RPMI7951 (cell line): ENCODE data around the gene CLRN3. TPM values are rescaled to one million over a fixed set of nuclear protein-coding genes. Genes with fewer than 3 reads are reported as not detected.
A peak's percentile ranks its signal among the peaks of the same experiment; 100 is the strongest.

Experiments
- DNase-seq: peaks from one replicate; pipeline ENCODE4 v3.0.0-alpha.2; 2012; ENCODE audit warnings: low read depth
- total RNA-seq: library from RNA; depleted of rRNA; stranded (reverse); fragments of >200 nt; shearing (Covaris generic); gene quantifications from 2 replicates; pipeline ENCODE4 v1.2.3, GENCODE V29; 2014; rRNA removed

Gene CLRN3, protein sequence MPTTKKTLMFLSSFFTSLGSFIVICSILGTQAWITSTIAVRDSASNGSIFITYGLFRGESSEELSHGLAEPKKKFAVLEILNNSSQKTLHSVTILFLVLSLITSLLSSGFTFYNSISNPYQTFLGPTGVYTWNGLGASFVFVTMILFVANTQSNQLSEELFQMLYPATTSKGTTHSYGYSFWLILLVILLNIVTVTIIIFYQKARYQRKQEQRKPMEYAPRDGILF
- not detected in 2 replicates for total RNA-seq

DNA sequence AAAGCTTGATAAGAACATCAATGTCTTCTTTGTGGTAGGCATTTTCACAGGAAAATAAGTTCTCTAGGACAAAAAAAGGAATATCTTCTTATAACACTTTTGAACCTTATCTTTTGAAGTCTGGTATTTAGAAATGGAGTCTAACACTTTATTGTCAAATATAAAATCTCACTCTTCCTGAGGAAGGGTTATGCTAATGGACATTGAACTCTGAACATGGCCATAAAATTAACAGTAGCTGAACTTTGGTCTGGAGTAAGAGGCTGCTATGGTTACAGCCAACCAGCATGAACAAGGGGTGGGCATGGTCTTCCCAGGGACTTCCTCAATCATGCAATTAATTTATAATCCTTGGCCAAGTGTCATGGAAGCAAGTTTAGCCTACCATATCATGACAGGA is at the start of gene CLRN3:
Gene CLRN3, minus strand, starts transcription at position 199 of the 400 bp plus-strand sequence. Its CDS starts 157 bp downstream, at position 42.
- DNase-seq = no peak

DNA sequence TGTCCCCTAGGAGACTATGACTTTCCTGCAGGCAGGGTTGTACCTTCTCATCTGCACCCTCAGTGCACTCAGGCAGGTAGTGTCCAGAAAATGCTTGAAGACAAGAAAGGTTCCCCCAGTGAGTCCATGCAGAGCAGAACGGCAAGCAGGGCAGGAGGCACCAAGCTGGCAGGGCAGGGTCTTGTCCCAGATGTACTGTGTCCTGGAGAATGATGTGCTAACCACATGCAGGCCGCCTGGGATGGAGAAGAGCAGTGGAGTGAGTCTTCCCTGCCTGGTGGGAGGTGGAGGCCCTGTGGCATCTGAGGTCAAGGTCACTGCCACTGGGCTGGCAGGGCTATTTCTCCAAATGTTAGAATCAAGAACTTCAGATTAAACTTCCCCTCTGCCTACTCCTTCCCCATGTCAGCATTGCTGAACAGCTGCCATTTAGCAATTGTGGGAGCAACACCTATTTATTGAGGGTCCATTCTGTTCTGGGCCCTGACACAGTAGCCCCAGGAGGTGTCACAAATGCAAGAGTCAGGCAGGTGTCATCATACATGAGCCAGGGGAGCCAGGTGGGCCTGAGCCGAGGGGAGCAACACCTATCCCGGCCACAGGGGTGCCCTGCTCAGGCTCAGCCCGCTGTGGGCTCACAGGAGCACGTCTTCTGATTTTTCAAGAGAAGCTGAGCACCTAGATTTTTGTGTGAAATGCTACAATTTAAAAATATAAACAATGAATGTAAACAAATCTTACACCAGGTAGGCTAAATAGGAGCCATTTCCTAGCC is 48.3 kb upstream of the CLRN3 start:
- no peak for DNase-seq

DNA sequence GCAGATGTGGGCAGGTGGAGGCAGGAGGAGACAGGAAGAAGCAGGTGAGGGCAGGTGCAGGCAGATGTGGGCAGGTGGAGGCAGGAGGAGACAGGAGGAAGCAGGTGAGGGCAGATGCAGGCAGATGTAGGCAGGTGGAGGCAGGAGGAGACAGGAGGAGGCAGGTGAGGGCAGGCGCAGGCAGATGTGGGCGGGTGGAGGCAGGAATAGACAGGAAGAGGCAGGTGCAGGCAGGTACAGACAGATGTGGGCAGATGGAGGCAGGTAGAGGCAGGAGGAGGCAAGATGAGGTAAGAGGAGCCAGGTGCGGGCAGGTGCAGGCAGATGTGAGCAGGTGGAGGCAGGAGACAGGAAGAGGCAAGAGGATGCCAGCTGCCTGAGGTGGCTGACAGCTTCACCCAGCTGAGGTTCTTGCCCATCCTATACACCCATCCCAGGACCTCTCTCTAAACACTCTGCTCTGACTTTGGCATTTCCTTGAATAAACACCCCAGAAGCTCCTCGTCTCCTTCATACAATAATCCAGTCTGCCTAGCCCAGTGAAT is 47.1 kb upstream of the CLRN3 start:
- DNase-seq = no peak

DNA sequence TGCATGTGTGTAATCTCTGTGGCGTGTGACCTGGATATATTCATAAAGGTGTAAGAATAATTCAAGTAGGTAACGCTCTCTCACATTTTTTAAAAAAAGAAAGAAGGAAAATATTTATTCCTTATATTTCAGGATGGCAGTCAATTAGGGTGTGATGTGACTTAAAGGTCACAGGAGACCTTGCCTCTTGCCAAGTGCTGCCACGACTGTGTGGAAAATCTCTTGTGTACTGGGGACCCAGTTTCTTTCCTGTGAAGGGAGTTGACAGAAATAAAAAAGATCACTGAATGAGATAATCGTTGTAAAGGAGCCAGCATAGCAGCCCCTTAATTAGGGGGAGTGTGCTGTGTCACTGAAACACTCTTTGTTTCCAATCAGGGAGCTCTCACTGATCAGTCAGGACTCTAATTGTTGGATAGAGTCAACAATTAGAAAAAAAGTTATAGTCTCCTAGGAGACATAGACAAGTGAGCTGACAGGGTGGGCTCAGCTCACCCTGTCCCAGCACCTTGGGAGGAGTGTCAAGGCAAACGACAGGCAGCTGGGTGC is 45.2 kb upstream of the CLRN3 start:
- DNase-seq = no peak

DNA sequence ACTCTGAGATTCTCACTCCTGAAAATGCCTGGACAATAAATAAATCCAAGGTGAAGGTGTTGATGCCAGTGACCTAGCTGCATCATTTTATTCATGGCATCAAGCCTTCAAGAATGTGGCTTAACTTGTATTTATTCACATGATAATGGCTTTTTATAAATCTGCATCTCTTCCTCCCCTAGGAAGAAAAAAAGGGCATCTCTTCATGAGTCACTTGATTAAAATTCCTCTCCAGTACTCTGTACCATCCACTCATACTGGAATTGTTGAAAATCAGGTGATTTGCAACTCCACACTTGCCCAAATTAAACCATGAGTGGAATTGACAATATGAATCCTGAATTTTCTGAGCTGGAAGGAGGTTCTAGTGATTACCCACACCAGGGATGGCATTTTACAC is 44.3 kb upstream of the CLRN3 start:
- DNase-seq = no peak

DNA sequence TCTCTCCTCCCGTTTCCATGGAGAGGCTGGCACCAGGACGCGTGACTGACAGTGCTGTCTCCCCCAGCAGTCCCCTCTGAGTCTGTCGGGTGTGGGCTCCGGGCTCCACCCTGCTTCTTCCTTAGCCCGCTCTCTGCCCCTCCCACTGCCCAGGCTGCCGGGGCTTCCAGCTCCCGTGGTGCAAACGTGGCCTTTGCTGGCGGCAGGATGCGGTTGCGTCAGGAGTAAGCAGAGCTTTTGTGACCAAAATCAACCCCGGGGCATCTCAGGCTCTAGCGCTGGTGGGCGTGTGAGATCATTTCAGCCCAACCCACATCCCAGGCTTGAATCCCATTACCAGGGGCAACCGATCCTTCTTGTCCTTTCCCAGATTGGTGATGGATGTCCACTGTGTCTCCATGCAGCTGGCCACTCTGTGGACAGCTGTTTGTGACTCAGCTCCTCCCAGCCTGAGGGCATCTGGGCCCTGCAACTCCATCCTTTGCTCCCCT is 42.4 kb upstream of the CLRN3 start:
- DNase-seq = peak; percentile 100

DNA sequence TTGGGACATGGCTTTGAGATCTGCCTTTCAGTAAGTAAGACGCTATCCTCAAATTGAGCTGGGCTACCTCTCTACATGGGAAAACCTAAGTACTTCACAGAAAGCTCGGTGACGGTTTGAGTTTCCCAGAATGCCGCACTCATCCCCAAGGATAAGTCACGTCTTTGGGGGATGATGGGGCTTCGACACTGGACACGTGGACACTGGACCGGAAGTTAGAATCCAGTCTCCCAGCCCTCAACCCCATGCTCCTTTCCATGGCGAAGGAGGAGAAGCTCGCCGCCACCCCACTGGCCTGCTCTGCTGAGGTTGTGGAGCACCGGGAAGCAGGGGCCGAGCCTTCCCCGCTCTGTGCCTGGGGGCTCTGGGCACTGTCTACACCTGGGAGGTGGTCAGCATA is 41.6 kb upstream of the CLRN3 start:
- DNase-seq = no peak

DNA sequence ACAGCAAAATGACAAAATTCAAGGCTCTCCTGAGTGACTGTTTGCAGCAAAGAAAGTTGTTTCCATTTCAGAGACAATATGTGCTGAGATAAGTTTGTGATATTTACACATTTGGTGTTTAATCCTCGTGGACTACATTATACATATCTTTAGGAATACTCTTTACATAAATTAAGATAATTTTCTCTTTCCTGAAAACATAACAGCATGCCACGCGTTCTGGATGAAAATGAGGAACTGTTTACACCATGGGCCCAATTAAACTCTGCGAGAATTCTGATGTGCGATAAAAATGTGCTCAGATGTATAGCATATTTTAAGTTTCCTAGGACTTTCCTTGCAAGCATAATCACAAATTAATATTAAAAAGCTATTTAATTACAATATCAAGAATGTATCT is 40.5 kb upstream of the CLRN3 start:
- DNase-seq = no peak

DNA sequence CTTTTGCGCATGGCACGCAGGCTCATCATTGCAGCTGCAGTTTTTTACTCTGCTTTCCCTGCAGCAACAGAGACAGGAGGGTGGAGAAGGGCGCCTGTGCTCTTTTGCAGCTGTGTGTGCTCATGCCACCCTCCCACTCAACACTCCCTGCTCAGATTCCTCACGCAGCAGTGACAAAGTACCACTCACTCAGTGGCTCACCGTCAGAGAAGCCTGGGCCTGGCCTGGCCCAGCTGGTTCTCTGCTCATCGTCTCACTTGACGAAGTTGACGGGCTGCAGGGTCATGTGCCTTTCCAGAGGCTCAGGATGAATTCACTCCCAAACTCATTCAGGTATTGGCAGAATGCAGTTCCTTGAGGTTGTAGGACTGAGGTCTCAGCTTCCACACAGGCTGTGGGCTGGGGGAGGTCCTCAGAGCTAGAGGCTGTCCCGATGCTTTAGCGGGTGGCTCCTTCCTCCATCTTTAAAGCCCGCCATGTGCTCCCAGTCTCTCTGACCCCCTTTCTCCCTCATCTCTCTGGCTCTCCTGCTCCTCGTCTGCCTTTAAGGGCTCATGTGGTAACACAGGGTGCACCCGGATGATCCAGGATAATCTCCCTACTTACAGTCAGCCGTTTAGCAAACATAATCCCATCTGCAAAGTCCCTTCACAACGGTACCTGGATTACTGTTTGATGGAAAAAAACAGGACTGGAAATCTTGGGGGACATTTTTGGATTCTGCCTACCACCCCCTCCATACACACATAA is 40.0 kb upstream of the CLRN3 start:
- peak; percentile 49 for DNase-seq

DNA sequence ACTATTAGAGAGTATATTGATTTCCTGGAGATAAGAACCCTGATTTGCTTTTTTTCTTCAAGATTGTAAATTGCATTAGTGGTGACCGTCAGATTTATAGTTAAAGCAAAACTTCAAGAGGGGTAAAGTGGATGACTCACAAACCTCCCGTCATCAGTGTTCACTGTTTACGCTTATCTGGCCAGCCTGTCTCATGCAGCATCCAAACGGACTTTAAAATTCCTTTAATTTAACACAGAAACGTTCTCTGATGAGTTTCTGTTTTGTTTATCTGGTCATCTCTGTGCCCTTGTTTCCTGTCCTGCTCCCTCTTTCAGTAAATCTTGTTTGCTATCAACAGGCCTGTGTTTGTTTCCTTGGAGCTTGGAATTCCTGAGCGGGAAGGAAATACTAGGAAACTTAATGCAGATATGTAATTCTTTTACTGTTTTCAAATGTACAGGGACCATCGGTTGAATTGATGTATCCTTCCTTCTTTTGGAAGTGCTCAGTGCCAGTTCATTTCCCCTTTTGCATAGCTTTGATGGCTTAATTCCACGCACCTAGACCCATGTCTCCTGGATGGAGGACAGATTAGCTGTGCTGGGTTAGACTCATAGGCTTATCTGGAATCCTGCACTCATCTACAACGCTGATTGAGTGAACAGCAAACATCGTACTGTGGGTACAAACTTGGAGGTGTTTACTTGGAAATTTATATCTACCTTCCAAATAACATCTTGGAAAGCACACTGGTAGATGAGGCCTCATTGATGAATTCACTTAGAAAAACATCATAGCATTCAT is 35.5 kb upstream of the CLRN3 start:
- peak; percentile 85 for DNase-seq

DNA sequence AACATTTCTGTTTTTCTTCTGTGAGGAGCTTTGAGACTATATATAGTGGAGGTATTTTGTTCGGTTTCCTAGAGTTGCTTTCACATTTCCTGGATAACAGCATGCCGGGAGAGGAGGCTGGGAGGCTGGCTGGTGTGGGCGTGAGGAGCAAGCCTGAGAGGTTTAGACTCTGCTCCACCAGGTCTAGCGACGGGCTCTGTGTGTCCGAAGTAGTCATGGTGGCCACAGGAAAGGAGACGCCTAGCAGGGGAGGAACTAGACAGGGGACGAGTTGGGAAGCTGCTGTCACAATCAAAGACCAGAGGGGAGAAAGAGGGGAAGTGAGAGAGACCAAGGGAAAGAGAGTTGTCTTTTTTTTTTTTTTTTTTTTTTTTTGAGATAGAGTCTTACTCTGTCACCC is 33.7 kb upstream of the CLRN3 start:
- DNase-seq = no peak

DNA sequence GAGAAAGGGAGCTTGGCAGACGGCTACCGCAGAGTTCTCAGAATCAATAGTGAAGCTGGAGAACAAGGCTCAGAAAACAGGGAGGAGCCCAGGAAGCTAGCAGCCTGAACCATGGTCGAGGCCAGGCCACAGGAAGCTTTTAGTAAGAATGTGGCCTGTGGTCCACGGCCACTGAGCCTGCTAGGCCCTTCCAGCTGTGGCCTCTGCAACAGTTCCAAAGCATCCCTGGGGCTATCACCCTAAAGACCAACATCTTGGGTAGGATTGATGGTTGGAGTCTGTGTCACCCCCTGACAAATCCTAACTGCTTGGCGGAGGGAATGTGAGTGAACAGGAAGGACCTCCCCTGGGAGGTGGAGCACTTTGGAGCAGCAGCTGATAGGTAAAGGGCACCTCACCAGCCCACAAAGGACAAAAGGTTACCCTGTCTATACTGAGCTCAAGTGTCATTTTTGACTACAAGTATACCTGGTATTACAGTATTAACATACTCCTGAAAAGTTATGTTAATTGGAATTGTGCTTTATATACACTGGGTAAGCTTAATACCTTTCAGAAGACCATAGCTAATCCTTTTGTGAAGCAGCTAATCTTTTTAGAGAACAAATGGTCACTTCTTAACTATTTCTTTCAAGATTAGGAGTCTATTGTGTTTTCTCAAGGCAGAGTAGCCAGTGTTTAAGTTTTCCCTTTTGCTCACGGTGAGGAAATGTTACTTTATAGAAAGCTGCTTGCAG is 32.9 kb upstream of the CLRN3 start:
- no peak for DNase-seq

DNA sequence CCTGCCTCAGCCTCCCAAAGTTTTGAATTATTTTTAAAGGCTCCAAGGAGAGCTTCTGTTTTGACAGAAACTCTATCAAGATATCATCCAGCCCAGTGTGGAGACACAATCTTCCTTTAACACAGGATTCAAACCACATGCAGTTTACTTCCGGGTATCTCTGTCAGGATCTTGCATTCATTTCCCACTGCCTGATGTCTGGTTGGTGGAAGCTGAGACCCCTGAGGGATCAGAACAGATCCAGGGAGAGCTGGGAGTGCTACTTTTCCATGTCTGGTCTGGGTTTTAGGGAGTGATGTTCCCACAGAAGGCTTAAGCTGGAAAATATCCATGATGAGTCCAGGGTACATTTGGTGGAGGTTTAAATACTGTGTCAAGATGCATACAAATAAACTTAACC is 30.9 kb upstream of the CLRN3 start:
- DNase-seq = no peak

DNA sequence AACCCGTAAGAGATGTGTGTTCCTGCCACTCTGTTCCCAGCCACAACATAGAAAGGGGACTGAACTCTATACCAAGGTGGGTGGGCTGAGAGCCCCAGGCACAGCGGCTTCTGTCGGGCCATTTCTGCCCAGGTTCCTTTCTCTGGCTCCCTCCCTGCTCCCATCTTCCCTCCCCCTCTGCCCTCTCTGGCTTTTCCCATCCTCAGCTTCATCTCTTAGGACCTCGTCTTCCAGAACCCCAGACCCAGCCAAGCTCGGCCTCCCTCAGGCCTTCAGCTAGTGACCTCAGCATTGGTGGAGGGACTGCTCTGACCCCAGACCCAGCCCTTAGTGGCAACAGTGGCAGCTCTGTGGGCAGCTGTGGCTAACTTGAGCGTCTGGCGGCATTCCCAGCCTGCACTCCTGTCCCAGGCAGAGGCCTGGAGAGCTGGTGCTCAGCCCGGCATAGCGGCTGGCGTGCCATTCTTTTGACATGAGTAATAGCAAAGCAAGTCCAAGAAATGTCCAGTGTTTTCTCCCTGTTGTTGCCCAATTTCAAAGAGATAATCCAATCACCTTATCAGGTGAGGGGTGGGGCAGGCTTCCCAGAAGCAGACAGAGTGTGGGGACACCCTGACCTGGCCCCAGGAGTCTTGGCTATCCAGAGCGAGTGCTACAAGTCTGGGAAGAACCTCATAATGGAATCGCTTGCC is 30.1 kb upstream of the CLRN3 start:
- DNase-seq = peak; percentile 95

DNA sequence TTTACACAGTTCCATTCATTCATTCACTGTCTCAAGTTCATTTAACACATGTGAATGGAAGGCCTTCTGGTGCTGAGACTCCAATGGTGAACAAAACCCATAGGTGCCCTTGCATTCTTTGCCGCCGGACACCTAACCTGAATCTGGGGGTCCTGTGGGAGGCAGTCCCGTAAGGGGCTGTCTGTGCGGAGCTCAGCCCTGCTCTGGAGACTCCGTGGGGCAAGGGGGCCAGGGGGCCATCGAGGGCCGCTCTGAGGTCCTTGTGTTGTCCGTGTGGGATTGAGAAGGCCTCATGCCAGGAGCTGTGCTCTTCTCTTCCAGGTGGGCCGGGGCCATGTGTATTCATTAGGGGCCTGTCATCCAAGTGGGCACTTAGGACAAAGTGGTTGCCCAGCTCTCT is 29.5 kb upstream of the CLRN3 start:
- DNase-seq = no peak

DNA sequence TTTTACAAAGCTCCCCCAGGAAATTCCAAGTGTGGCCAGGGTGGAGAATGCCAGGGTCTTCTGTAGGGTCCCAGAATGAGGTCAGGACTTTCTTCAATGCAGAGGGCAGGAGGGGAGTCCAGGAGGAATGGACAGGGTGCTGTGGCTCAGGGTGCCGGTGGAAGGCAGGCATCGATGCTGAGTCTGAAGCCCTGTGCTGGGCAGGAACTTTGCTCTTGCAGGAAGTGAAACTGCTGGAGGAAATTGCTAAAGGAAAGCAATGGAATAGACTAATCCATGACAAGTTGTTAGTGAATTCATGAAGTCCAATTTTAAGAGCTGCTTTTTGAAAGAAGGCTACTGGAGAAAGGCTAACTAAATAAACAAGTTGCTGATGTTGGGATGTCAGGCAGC is 29.0 kb upstream of the CLRN3 start:
- no peak for DNase-seq

DNA sequence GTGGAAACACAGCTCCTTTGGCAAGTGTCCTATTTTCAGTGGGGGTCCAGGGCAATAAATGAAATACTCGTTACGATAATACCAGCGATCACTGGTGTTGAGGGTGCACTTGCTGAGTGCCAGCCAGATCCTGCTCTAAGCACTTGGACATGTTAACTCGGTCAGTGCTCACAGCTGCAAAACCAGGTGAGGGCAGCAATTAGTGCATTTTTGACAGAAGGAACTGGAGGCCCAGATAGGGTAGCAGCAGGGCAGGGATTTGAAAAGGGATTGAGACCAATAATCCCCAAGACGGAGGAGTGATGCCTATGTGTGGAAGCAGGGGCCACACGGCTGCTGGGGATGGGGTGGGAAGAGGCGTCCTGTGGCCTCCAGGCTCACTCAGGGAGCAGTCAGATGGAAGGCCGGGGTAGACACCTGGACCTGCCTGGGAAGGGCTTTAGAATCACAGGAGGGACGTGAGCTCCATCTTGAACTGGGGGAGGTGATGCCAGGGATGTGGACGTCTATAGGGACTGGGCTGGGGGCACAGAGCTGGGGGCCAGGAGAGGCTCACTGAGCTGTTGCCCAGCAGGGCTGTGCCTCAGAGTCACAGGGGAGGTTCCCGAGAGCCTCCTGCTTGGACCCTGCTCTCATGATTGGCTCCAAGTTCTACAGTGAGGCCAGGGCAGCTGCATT is 28.5 kb upstream of the CLRN3 start:
- no peak for DNase-seq

DNA sequence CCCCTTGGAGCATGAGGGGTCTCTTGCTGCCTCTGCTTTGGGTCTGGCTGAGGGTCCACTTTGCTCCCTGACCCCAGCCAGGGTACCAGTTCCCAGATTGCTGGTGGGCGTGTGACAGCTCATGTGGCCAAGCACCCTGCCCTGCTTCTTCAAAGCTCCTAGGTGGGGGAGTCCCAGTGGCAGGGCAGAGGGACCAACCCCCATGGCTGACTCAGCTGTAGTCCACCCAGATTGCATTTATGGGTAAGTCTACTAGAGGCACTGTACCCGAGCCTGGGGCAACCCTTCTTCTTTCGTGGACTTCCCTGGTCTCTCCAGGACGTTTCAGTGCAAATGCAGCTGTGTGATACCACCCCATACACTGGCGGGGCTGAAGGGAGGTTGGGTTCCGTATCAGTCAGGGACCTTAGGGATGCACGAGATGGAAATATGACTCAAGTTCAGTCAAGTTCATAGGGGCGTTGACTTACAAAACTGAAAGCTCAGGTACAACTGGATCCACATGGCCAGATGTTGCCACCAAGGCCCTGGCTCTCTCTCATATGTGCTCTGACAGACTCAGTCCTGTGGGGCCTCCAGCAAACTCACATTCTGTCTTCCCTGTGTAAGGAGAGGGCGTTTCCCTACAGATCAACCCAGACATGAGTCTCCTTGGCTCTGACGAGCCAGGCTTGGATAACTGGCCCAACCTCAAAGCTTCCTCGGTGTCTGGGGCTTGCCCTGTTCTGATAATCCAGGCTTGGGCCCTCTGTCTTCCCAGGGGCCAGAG is 27.7 kb upstream of the CLRN3 start:
- peak; percentile 78 for DNase-seq
